HG02588 (cell line): ENCODE measurements around the gene PHACTR1.

Experiments used
- ATAC-seq: cut with Tn5 transposase; IDR thresholded peaks from one replicate; pipeline ENCODE4 v1.9.1; 2021; ENCODE audit warnings: mild to moderate bottlenecking, moderate library complexity; ENCODE audit not compliant: unreplicated experiment

The PHACTR1 gene

DNA sequence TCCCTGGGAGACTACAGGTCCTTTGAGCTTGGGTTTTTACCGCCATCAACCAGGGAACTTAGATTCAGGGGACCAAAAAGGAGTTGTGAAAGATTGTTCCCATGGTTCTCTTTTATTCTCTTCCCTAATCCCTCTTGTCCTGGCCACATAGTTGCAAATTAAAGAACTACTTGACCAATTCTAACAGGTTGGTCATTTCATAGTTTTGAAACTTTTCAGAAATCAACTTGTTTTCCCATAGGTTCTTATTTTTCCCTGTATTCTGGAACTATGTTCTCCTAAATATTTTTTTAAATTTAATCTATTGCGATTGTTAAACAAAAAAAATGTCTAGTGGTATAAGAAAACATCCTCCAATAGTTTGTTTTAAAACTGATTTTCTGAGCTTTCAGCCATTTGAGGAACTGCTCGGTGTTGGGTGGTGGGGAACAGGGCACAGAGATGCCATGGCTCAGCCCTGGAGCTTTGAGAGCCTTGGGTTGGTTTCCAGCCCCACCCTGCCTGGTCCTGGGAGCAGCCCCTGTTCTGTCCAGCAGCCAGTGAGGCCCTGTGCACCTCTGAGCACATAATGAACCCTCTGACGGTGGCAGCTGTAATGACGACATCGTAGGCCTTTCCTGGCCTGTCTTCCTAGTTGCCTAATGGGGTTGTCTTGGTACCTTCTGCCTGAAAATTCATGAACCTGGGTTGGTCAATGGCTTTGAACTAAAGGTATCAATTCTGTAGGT, 558.3 kb downstream of the PHACTR1 start:
- ATAC-seq: no peak

DNA sequence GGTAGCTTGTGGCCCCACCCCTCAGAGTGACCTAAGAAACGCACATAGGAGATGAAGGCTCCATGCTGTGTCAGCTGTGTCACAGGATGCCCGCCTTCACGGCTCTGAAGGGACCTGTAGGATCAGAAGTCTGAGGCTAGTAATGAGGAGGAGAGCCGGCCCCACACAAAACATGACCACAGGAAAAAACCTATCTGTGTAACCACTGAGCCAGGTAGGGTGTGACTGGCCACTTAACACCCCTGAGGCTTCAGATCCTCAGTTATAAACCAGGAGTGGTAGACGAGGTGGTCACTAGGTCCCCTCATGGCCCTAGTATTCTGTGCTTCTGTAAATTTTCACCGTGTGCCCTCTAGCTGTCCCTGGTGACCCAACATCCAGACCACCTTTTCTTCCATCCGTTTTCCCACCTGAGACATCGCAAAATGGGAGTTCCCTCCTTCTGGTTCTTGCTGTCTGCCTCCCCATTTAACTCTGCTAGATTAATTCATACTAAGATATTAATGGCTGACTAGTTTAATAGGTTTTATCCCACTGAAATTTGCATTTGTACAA, 558.9 kb downstream of the PHACTR1 start:
- ATAC-seq: no peak

DNA sequence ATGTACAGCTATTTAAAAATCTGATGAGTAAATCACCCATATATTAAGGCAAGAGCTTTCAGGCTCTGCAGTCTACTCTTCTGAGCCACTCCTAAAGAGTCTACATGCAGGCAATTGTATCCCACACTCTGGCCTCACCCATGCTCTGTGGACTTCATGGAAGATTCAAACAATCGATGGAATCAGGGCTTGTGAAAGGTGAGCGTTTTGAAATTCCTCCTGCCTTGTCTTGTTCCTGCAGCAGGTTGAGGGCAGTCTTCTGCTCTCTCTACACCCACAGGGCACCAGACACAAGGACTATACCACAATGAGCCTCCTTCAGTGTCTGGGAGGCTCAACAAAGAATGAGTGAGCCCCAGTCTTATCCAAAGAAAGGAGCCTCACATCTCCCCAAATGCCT, 560.7 kb downstream of the PHACTR1 start:
- ATAC-seq: no peak

DNA sequence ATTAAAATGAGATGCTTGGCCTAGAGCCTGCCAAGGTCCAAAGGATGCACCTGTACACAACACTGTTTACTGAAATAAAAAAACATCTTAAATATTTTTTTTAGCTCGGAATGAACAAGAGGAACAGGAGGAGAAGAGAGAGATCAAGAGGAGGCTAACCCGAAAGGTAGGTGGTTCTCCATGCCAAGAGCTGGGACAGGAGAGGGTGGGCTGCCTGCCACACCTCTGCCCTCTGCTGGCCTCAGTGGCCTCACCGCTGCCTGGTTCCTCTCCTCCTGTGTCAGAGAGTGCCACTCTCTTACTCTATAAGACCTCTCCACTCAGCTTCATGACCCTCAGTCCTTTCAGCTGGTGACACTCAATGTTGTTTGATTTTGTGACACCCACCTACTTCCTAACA, 561.6 kb downstream of the PHACTR1 start:
- ATAC-seq: no peak

GRCh38 chr6:13278991-13279390, 562.4 kb downstream of the PHACTR1 start:
- no peak for ATAC-seq

DNA sequence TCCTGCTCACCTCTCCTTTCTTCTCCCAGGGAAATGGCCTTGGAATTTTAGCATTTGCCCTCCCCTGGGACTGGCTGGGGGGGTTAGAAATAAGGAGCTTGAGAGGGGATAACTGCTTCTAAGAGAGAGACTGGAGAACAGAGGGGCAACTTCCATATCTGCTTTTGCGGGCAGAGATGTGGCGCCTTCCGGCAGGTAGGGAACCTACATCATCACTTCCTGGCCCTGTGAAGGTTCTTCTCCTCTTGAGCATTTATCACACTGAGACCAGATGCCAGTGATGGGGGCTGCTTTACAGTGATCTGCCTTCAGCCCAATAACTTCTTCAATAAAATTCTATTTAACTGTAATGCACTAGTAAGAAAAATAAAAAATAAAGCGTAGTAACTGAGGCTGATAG, 563.7 kb downstream of the PHACTR1 start:
- no peak for ATAC-seq

- no peak for ATAC-seq
Observed at GRCh38 chr6:13281686-13282085, 565.1 kb downstream of the PHACTR1 start.

DNA sequence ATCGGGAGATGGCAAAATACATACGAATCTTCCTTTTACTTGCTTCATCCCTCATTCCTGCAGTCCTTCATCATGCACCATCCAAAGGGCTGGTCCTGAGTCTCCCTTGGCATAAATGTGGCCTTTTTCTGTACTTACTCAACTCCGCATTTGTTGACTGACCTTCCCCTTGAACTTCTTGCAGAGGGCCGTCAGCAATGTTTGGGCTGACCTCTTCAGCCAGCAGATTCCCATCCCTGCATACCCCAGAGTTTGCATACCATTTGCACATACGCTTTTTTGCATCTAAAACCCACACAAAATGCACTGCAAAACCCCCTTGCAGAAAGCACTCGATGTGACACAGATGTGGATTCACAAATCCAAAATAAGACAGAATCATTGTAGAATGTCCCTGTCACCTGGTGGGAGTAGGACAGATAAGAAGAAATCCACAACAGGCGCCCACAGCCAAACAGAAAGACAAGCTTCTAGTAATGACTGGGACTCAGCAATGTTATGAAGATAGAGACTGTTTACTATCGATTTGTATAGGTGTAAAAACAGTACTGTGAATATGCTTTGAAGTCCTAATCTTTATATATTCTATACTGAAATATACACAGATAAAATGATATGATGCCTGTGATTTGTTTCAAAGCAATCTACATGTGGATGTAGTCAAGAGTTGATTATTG, 566.0 kb downstream of the PHACTR1 start:
- ATAC-seq: no peak

DNA sequence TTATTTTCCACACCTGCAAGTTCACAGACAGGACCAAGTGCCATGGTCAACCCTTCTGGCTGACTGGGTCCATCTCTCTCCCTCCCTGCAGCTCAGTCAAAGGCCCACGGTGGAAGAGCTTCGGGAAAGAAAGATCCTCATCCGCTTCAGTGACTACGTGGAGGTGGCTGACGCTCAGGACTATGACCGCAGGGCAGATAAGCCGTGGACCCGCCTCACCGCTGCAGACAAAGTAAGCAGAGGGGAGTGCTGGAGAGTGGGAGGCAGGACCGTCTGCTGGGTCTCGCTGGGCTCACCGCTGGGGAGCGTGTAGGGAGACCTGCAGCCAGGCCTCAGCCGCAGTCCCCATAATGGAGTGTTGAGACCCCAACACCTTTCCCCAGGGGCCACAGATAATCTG, 566.8 kb downstream of the PHACTR1 start:
- ATAC-seq: no peak

DNA sequence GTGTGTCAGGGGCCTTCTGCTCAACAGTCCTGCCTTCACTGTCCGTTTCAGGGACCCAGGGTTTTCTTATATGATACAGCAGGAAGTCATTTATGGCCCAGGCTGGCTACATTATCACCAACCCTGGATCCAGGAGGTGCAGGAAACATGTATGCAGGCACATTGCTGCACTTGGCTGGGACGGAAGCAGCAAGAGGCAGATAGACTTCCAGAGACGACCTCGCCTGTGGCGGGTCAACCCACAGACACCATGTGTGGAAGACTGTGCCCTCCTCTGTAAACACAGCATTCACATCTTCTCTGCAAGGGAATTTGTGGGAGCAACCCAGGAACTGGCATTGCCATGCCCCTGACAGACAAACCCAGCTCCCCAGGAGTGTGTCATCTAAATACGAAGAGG, 568.1 kb downstream of the PHACTR1 start:
- ATAC-seq: no peak

GRCh38 chr6:13285705-13286104, 569.1 kb downstream of the PHACTR1 start:
- ATAC-seq: no peak

- peak; percentile 46 for ATAC-seq
Observed at GRCh38 chr6:13286181-13286580, 569.6 kb downstream of the PHACTR1 start.

DNA sequence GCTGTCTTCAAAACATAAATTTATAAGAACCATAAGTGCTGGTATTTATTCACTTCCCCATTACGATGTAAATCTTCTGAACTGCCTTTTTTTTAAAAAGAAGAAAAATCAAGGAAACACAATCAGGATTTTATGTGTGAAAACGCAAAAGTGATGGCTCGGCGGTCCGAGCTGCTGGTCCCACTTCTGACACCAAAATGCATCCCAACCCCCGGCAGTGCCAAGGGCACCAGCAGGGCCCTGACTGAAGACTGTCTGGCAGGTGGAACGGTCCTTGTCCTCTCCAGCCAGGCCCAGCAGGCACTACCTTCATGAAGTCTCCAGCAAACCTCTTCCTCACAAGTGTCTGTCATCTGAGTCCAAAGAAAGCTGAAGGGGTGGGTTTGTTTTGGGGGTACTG, 570.5 kb downstream of the PHACTR1 start:
- ATAC-seq: no peak

DNA sequence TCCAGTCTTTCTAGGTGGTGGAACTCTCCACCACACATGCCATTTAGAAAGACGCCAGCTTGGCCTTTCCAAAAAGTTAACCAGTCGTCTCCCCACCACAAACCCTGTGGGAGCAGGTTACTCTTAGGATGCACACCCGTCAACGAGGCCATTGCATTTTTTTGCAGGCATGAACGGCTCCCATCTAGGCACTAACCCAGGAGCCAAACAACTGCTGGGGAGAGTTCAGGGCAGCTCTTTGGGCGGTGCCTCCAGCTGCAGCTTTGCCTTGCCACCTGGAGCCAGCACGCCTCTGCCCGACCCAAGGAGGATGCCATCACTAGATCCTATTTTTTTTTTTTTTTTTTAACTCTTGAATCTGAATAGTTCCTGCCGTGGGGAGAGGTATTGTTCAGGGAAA, 571.9 kb downstream of the PHACTR1 start:
- ATAC-seq: no peak

GRCh38 chr6:13288969-13289391, 572.4 kb downstream of the PHACTR1 start:
- ATAC-seq: no peak

DNA sequence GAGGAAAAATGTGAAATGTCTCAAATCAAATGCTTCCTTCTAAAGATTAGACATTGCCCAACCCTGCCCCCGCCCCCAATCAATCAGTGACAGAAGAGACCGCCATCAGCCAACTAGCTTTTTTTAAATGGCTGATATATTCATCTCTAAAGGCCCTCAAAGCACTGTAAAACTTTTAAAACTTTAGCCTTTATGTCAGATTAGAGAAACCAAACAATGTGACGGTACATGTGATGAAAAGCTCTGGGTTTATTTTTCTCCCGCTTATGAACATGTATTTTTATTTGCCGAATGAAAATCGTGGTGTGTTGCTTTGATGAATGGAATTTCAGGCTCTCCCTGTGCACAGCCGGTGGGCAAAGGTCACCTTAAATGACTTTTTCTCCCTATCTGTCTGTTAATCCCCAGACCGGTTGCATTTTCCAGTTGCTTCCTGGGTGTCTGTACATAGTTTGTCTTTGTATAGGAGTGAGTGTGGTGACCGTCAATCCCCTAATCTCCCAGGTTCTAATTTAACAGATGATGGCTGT, 573.3 kb downstream of the PHACTR1 start:
- ATAC-seq: no peak

GRCh38 chr6:13290335-13290734, 573.8 kb downstream of the PHACTR1 start:
- no peak for ATAC-seq

DNA sequence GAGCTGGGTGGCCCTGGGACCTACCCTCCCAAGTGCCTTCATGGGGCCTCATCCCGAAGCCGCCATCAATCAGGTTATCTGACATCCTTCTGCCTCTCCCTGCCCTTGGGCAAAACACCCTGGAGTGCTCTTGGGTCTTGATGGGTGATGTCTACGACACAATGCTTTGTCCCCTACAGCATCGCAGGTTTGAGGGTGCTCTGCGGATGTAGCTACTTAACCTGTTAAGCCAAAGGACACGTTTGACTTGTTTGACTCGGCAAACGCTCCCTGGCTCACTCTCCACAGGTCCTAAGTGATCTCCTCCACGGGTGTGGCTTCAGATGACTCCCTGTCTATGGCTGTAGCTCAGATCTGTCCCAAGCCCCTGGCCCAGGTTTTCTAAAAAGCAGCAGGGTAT, 576.2 kb downstream of the PHACTR1 start:
- no peak for ATAC-seq

DNA sequence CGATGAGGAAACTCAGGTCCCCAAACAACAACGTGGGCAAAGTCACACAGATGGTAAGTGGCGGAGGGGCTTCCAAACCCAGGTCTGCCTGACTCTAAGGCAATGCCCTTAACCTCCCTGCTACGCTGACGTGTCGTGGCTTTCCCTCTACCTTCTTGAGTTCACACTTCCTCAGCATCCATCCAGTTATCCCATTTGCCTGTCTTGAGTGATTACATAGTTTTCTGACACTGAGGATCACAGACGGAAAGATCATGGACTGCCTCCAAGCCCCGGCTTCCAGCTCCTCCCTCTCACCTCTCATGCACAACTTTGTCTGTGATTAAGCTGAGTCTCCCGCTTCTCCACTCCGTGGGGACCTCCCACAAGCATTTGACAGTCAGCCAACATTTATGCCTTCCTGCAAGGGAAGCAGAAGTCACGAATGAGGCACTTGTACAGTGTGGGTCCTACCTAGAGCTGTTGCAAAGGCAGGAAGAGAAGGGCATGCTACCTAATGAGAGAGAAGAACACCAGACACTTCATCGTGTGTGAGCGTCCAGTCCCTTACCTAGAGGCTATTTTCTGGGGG, 578.0 kb downstream of the PHACTR1 start:
- no peak for ATAC-seq

DNA sequence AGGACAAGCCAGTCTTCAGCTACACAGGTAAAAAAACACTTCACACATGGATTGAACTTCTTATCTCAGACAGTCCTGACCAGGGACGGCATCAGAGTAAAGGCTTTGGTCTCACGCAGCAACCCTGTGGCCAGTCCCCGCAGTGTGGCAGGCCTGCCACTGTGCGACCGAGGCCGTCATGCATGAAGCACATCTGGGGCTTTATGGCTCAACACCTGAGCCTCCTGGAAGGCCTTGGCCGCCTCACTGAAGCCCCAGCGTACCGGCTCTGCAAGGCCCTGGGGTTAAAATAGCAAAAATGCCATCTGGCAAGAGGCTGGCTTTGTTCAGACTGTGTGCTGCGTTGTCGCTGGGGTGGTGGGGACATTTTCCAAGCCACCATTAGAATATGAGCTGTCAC, 579.0 kb downstream of the PHACTR1 start:
- ATAC-seq: no peak

GRCh38 chr6:13296536-13296997, 580.0 kb downstream of the PHACTR1 start:
- no peak for ATAC-seq

GRCh38 chr6:13297391-13297790, 580.8 kb downstream of the PHACTR1 start:
- no peak for ATAC-seq
